ENCODE results near the gene PRKAR1B. TPM values are rescaled to one million over a fixed set of nuclear protein-coding genes. Genes with fewer than 3 reads are reported as not detected.

PRKAR1B gene
- total and polyA plus RNA-seq, 8 donors: 16.3 to 43.5 (median 37.6) TPM

DNA sequence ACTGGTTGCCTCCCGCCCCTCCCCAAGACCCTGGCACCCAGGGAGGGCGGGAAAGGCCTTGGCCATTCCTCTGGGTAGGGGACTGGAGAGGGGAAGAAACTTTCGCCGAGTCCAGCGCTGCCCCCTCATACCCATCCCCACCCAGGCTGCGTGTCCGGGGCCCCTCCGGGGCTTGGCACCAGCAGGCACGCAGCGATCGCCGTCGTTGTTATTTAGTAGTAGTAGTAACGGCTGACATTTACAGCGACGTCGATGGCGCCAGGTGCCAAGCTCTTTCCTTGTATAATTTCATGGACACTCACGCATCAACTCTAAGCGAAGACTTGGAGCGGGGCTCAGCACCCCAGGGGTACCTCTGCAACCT, 204.1 kb downstream of the PRKAR1B start:
- intact Hi-C loops (cut with DNase I): no loop called here
- Histone ChIP-seq H3K4me3 (peak overlapping the region; percentile 27 to 31), H3K36me3 (no peaks in the 10 kb centered on the region), H3K27ac (no peak overlapping the region), H3K27me3 (peaks cover 31 to 65% of the 10 kb centered on the region in 2 donors), H3K9me3 (no peaks in the 10 kb centered on the region), H3K4me1 (peaks cover 14 to 46% of the 10 kb centered on the region in 2 donors)
- DNase-seq (peak in 1 of 4 donors; percentile 72), ATAC-seq (no peak)
- TF ChIP-seq, protein P1, sequence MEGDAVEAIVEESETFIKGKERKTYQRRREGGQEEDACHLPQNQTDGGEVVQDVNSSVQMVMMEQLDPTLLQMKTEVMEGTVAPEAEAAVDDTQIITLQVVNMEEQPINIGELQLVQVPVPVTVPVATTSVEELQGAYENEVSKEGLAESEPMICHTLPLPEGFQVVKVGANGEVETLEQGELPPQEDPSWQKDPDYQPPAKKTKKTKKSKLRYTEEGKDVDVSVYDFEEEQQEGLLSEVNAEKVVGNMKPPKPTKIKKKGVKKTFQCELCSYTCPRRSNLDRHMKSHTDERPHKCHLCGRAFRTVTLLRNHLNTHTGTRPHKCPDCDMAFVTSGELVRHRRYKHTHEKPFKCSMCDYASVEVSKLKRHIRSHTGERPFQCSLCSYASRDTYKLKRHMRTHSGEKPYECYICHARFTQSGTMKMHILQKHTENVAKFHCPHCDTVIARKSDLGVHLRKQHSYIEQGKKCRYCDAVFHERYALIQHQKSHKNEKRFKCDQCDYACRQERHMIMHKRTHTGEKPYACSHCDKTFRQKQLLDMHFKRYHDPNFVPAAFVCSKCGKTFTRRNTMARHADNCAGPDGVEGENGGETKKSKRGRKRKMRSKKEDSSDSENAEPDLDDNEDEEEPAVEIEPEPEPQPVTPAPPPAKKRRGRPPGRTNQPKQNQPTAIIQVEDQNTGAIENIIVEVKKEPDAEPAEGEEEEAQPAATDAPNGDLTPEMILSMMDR (IDR thresholded peaks at IDR 0.05): no peak

DNA sequence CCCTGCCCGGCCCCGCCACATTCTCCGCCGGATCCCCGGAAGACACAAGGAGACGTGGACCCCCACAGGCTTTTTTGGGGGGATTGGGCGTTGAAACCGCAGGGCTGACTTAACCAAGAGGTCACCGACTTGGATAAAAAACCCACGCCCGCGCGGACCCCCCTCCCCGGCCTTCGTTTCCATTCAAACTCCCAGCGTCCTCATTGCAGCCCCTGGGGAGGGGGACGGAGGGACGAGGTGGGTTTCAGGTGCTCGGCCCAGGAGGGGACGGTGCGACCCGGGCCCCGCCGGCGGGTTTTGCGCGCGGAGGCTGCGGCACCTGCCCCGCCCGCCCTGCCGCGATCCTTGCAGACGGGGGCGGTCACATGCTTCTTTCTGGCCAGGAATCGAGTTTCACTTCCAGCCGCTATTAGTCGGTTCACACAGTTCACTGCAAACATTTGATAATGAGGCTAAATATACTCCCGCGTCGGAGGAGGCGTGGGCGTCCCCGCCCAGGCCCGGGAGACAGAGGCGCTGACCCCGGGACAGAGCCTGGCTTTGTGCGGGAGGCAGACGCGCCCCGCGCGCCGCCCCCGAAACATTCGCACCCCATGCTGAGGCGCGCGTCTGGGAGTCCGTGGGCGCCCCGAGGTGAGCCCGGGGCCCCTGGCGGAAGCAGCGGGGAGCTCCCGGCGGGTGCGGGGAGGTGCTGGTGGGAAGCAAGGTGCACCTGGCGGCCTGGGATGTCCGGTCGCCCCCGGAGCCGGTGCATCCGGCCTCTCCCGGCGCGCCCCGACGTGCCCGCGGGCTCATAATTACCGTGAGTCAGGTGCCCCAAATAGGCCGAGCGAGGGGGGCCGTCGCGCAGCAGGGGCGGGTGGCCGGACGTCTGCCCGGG, 204.8 kb downstream of the PRKAR1B start:
- Histone ChIP-seq H3K4me1 (peaks cover 14 to 48% of the 10 kb centered on the region in 2 donors), H3K4me3 (peak overlapping the region; percentile 27 to 31), H3K9me3 (no peaks in the 10 kb centered on the region), H3K27ac (no peak overlapping the region), H3K36me3 (no peaks in the 10 kb centered on the region), H3K27me3 (peaks cover 31 to 71% of the 10 kb centered on the region in 2 donors)
- DNase-seq (peak in 3 of 4 donors; percentile 66 to 79 (median 74)), ATAC-seq (peak; percentile 53)
- TF ChIP-seq, protein P1 (IDR thresholded peaks at IDR 0.05): no peak
- intact Hi-C loops (cut with DNase I): no loop called here

DNA sequence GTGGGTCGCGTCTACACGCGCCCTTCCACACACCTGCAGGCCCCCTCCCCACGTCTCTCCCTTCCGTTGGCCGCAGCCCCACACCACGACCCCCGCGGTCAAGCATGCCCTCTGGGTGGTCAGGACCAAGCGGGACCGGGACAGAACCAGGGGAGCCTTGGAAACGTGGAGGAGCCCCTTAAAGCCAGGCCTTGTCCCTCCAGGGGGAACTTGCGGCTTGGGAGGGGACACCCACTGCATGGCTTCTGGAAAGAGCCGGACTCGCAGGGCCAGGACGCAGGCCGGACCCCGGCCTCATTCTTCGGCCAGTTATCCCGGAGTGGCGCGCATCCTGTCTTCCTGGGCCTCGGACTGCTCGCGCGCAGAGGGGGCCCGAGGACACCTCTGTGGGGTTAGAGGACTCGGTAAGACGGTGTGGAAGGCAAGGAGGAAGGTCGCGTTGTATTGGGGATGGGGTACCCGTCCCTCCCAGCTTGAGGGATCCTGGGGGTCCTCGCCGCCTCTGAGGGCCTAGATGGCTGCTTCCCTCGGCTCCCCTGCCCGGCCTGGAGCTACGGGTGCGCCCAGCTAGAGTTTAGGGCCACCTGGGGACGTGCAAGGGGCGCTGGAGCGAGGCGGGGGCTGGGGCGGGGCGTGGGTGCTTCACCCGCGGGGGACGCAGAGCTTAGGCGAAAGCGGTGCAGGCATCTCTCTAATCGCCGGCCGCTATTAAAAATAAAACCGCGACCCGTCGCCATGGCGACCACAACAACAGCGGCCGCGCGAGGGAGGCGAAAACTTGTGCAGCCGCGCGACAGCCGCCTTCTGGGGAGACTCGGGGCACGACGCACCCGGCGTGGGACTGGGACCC, 205.6 kb downstream of the PRKAR1B start:
- TF ChIP-seq, protein P1 (IDR thresholded peaks at IDR 0.05): no peak
- Histone ChIP-seq H3K4me3 (peak overlapping the region; percentile 27 to 31), H3K4me1 (peaks cover 14 to 54% of the 10 kb centered on the region in 2 donors), H3K36me3 (no peaks in the 10 kb centered on the region), H3K27ac (no peak overlapping the region), H3K9me3 (no peaks in the 10 kb centered on the region), H3K27me3 (peaks cover 31 to 80% of the 10 kb centered on the region in 2 donors)
- ATAC-seq (peak; percentile 13), DNase-seq (peak in 3 of 4 donors; percentile 67 to 85 (median 72))
- intact Hi-C loops (cut with DNase I): no loop called here

DNA sequence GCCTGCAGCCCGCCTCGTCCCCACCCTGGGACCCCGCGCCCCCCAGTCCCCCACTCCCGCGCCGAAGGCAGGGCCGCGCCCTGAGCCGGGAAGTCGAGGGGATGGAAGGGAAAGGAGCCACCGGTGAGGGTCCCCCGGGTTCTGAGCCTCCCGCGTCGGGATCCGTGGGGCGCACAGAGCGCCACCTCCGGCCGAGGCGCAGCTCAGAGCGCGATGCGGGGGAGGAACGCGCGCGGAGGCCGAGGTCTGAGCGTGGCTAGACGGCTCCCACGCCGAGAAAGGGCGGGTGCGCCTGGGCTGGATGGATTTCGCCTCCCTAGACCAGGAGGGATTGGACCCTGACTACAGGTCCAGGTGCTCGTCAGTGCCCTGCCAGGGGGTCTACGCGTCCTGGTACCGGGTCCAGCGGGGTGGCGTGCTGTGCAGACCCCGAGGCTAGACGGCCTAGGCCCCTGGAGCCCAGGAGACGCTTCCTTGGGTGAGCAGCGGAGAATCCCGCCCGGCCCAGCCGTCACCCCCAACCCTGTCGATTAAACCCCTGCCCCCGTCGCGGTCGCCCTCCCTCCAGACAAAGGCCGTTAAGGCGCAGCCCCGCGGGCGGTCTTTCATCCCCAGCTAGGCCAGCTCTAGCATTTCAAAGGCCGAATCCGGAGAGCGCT, 206.4 kb downstream of the PRKAR1B start:
- H3K27me3 ChIP-seq: peaks cover 31 to 84% of the 10 kb centered on the region in 2 donors
- H3K4me3 ChIP-seq: peak overlapping the region; percentile 29 to 46
- ATAC-seq: peak; percentile 3
- H3K27ac ChIP-seq: peak overlapping the region; percentile 62 to 70
- peaks cover 14 to 57% of the 10 kb centered on the region in 2 donors for H3K4me1 ChIP-seq
- H3K9me3 ChIP-seq: no peaks in the 10 kb centered on the region
- H3K36me3 ChIP-seq: no peaks in the 10 kb centered on the region
- DNase-seq: no peak
- TF ChIP-seq, protein P1 (IDR thresholded peaks at IDR 0.05): no peak
- intact Hi-C loops (cut with DNase I): no loop called here
